Measurements from ENCODE around the gene NOXA1.

DNA sequence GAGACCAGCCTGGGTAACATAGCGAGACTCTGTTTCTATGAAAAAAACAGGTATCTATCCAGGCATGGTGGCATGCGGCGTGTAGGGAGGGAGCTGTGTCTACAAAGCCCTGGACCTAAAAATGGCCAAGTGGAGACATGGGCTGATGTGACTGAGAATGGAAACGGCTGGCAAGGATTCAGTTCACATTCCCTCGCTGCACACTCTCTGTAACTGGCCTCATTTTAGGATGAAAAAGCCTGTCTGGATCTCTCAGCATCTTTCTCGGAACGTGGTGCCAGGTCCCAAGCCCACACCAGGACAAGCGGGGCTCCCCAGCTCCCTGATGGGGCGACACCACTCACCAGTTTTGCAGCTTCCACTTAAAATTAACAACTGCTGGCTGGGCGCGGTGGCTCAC is 13.7 kb upstream of the NOXA1 start:
- TF ChIP-seq, protein P1, sequence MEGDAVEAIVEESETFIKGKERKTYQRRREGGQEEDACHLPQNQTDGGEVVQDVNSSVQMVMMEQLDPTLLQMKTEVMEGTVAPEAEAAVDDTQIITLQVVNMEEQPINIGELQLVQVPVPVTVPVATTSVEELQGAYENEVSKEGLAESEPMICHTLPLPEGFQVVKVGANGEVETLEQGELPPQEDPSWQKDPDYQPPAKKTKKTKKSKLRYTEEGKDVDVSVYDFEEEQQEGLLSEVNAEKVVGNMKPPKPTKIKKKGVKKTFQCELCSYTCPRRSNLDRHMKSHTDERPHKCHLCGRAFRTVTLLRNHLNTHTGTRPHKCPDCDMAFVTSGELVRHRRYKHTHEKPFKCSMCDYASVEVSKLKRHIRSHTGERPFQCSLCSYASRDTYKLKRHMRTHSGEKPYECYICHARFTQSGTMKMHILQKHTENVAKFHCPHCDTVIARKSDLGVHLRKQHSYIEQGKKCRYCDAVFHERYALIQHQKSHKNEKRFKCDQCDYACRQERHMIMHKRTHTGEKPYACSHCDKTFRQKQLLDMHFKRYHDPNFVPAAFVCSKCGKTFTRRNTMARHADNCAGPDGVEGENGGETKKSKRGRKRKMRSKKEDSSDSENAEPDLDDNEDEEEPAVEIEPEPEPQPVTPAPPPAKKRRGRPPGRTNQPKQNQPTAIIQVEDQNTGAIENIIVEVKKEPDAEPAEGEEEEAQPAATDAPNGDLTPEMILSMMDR (IDR thresholded peaks at IDR 0.05) = no peak
- no peak for TF ChIP-seq POLR2A (IDR thresholded peaks at IDR 0.05)

All from testis (tissue), 2 donors.